GM18520 (cell line): ENCODE data around the gene ACVR1.

Experiments
- ATAC-seq: cut with Tn5 transposase; IDR thresholded peaks from one replicate; pipeline ENCODE4 v1.9.1; 2021; ENCODE audit not compliant: unreplicated experiment

The ACVR1 gene

DNA sequence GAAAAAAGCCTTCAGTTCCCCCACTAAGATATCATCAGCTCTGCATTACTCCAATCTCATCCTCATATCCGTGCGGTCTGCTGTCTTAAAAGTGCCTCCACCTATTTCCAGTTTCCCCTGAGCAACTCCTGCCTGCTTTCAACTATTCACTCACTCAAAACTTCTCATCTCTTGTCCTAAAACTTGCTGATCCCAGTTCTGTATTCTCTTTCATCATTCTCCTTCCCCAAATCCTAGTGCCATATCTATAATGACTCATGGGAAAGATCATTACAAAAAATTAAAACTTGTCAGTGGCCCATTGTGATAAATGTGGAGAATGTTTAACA lies 20.0 kb downstream of the ACVR1 start:
- ATAC-seq: no peak

GRCh38 chr2:157853820-157854219 lies 22.3 kb downstream of the ACVR1 start:
- no peak for ATAC-seq

DNA sequence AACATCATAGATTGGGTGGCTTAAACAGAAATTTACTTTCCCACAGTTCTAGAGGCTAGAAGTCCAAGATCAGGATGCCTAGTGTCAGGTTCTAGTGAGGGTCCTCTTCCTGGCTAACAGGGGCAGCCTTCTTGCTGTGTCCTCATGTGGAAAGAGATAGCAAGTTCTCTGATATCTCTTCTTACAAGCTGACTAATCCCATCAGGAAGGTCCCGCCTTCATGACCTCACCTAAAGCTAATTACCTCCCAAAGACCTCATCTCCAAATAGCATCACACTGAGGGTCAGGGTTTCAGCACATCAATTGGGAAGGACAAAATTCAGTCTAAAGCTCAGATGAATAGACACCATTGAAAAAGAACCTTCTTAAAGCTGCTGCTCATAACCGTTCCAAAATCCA lies 22.9 kb downstream of the ACVR1 start:
- ATAC-seq: no peak

GRCh38 chr2:157849591-157849990 lies 26.5 kb downstream of the ACVR1 start:
- no peak for ATAC-seq

GRCh38 chr2:157848213-157848612 lies 27.9 kb downstream of the ACVR1 start:
- no peak for ATAC-seq

DNA sequence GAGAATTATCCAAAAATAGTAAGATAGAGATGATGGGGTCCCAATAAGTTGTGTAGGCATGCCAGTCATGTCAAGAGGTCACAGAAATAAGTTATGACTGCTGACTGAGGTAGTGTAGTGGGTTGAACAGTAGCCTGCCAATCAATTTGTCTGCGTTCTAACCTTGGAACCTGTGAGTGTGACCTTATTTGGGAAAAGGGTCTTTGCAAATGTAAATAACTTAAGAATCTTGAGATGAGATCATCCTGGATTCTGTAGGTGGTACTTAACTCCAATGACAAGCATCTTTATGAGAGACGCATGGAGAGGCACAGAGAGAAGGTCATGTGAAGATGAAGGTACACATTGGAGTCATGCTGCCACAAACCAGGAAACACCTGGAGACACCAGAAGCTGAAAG lies 31.0 kb downstream of the ACVR1 start:
- no peak for ATAC-seq

DNA sequence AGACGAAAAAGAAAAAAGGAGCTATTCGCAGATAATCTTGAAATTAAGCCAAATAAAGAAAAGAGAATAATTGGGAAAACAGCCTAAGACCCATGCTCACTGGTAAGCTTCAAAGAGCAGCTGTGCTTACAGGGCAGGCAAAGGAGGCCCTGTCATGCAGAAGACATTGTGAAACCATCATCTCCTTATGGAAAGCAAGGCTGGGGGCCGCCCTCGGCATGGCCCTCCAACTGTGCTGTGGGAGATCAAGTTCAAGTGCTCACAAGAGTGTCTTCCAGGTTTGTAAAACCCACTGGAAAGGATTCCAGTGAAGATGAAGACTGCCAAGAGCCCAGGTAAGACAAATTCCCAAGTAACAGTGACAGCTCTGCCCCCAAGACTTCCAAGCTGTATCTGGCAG lies 32.2 kb downstream of the ACVR1 start:
- ATAC-seq: no peak

DNA sequence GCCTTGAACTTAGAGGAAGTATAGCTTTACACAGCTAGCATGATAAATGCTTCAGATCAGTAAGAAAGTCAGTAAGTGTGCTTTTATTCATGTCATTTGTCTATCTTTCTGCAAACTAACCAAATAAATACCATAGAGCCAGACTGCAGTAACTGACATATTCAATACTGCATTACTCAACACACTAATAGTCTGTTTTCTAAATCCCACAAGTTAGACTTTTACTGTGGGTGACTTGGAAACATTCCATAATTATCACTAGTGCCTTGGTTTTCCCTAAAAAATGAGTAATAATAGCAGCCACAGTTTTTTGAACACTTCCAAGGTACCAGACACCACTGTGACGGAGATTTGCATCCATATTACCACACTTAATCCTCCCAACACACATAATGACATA lies 33.0 kb downstream of the ACVR1 start:
- no peak for ATAC-seq

- ATAC-seq: no peak
Measured at GRCh38 chr2:157842106-157842879, 33.8 kb downstream of the ACVR1 start.

GRCh38 chr2:157841485-157841884 lies 34.6 kb downstream of the ACVR1 start:
- ATAC-seq: no peak

DNA sequence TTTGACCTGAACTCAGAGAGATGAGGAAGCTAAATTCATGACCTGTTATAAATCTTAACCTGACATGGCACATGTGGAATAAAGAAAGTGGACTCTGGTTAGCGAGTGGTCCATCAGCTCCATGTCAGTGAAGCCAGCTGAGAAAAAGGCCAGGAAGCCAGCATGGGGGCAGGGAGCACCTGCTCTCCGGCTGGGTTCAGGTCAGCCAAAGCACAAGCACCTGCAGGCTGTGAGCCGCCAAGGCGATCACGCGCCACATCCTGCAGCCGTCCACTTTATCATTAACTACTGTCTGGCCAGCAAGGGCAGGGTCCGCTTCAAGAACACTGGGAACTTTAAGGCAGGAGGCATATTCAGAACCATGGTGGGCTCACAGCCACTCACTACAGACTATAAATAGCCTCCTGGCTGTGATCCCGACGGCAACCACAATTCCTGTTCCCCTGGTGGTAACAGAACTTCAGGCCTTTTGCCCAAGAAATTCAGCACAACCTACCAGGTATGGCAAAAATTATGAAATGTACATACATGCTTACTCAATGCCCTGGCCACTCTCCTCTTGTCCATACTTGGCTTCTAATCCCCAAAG lies 35.5 kb downstream of the ACVR1 start:
- ATAC-seq: no peak

DNA sequence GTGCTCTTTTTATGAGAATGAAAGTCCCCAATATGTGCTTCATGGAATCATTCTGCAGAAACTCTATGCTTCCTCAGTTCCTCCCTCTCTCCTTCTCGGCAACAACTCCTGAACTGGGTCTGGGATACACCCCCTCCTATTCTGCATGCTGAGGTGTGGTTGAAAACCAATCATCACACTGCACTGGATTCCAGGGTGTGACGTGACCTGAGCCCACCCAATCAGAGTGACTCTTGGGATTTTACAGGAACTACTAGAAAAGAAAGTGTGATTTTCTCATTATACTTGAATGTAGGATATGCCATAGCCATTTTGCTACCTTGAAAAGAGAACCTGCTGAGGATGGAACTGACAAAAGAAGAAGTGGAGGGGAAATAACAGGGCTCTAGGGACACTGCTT lies 36.3 kb downstream of the ACVR1 start:
- no peak for ATAC-seq

DNA sequence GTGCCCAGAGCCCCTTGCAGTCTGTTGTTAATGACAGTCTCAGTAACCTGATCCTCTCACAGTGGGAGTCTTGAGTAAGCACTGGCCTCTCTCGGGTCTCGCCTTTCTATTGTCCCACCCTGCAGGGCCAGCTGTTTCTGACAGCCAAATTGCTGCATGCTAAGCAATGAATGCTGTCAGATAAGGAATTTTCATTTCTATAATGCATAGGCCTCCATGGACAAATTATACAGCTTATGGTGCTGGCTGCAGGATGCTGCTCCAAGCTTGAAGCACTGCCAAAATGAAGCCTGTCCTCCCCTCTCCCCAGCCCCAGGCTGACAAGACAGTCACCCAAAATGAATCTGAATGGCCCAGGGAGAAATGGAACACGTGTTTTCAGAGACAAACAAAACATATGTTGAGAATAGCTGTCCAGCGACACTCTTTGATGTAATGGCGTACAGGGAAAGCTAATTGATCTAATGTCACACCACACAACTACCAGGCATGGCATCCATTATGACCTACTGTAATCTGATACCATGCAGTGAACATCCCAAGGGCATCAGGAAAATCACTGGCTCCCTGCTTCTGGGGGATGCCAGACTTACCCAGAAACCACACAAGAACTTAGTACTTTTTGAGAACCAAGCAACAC lies 36.8 kb downstream of the ACVR1 start:
- ATAC-seq: no peak

DNA sequence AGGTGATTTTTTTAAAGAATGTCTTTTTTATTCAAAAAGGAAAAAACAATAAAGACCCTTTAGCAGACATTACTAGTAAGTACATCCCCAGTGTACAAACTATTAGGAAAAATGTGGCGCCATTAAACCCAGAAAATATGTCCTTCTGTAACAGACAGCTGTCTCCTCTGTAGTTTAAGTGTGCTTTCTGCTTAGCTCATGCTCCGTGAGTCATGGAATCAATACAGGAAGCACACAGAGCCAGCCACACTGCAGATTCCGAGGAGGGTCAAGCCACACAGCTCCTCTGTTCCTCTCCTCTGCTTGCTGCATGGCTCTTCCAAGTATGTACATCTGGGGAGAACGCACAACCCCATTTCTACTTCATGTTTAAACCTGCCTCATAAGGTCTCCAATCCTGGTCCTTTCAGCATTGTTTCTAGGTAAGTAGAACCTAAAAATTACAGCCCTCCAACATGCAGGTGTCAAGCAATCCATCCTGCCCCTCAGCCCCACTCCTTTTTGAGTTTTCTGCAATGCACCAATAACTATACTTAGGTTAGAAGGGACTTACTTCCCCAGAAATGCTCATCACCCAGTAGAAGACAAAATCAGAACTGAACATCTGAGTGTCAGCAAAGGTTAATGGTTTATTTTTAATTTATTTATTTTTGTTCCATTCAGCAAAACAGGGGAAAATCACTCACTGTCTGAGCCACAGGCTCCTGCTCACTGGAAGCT lies 37.5 kb downstream of the ACVR1 start:
- ATAC-seq: no peak

DNA sequence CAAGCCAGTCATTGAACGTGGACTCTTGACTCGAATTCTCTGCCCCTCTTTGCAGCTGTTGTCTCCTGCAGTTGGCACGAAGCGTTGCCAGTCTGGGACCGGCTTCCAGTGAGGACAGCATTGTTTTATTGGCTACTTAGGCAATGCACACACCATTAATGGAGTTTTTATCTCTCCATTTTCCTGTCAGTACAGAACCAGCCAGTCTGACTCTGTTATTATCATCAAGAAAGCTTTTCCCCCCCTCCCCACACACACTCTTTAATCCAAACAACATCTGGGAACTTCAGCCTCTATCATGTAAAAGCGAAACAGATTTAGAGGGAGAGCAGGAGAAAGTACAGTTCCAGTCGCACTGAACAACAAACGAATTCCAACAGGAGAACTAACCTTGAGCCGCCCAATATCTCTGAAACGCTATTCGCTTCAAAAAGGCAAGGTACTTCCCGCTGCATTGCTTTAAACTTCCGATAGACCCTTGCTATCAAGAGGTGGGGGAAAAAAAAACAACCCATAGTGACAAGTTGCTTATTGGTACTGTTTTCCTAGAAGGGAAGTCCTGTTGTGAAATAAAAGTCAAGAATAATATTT lies 38.2 kb downstream of the ACVR1 start:
- no peak for ATAC-seq

DNA sequence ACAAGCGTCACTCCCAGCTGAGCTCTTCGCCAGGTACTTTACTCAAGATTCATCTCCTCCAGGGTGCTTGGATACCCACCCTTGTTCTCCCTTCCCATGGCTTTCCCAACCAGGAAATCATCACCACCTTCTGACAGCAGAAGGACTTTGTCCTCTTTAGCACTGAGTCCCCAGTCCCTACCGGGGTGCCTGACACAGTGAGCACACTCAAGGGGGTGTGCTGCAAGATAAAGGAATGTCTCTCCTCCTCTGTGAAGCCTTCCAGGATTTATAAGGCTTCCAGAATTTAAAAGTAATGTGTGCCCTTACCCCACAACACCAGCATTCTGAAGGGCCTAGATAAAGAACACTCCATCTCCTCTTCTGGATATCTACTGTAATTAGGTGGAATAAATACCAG lies 39.6 kb downstream of the ACVR1 start:
- no peak for ATAC-seq

GRCh38 chr2:157835425-157835824 lies 40.7 kb downstream of the ACVR1 start:
- ATAC-seq: no peak

- no peak for ATAC-seq
Measured at GRCh38 chr2:157835006-157835405, 41.1 kb downstream of the ACVR1 start.

- ATAC-seq: no peak
Measured at GRCh38 chr2:157833721-157834120, 42.4 kb downstream of the ACVR1 start.

- no peak for ATAC-seq
Measured at GRCh38 chr2:157831573-157832315, 44.4 kb downstream of the ACVR1 start.
